ENCODE data around the gene TTYH1.

TTYH1 gene

GRCh38 chr19:54461613-54462012 is 46.3 kb downstream of the TTYH1 start:
- TF ChIP-seq, protein P1, sequence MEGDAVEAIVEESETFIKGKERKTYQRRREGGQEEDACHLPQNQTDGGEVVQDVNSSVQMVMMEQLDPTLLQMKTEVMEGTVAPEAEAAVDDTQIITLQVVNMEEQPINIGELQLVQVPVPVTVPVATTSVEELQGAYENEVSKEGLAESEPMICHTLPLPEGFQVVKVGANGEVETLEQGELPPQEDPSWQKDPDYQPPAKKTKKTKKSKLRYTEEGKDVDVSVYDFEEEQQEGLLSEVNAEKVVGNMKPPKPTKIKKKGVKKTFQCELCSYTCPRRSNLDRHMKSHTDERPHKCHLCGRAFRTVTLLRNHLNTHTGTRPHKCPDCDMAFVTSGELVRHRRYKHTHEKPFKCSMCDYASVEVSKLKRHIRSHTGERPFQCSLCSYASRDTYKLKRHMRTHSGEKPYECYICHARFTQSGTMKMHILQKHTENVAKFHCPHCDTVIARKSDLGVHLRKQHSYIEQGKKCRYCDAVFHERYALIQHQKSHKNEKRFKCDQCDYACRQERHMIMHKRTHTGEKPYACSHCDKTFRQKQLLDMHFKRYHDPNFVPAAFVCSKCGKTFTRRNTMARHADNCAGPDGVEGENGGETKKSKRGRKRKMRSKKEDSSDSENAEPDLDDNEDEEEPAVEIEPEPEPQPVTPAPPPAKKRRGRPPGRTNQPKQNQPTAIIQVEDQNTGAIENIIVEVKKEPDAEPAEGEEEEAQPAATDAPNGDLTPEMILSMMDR (IDR thresholded peaks at IDR 0.05): no peak

GRCh38 chr19:54462047-54462654 is 46.9 kb downstream of the TTYH1 start:
- TF ChIP-seq, protein P1 (IDR thresholded peaks at IDR 0.05): no peak

GRCh38 chr19:54462655-54463530 is 47.6 kb downstream of the TTYH1 start:
- TF ChIP-seq, protein P1 (IDR thresholded peaks at IDR 0.05): peak; percentile 31

- TF ChIP-seq, protein P1 (IDR thresholded peaks at IDR 0.05): no peak
Measured at GRCh38 chr19:54463531-54464043, 48.3 kb downstream of the TTYH1 start, which contains the start of gene LENG9. Gene LENG9 (minus strand): TSS chr19:54463778. CDS start chr19:54463526, 252 bp downstream.

GRCh38 chr19:54464044-54464629 is 48.9 kb downstream of the TTYH1 start:
- TF ChIP-seq, protein P1 (IDR thresholded peaks at IDR 0.05): no peak

DNA sequence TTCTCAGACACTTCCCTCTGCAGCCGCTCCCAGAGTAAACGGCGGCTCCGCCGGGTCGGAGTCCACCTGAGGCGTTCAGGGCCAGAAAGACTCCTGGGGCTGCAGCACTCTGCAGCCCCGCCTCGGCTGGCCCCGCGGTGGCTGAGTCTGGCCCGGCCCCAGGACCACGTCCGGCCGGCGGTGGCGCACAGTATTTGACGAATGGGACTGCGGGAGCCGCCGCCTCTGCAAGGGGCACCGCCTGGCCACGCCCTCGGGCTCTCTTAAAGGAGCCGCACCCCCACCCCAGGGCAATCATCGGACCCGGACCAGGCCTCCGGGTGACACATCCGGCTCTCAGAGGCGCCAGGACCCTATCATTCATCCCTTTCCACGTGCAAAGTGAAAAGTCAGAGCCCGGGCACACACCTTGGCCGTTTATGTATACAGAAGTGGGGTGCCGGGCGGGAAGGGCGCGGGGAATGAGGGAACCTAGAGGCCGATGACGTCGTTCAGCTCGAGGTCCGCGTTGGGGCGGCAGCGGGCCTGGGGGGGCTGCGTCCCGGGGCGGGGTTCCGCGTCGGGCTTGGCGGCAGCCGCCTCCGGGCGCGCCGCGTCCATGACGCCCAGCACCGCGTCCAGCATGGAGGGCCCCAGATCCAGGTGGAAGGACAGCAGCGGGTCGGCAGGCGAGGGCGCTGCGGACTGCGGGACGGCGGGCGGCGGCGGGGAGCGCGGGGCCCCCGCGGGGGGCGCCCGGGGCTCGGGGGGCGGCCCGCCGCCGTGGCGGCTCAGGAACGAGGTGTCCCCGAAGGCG is 49.6 kb downstream of the TTYH1 start:
- TF ChIP-seq, protein P1 (IDR thresholded peaks at IDR 0.05): no peak

Measured in LNCAP (cell line).